Measurements from ENCODE around the gene SYT4. TPM values are rescaled to one million over a fixed set of nuclear protein-coding genes. Genes with fewer than 3 reads are reported as not detected.

SYT4 gene
- total RNA-seq, 3 donors from 2014 or later (not counting 1 experiment from before 2014, with no cell fraction given) = not detected

- peaks cover 9 to 11% of the 10 kb centered on the region in 2 donors for H3K9me3 Mint-ChIP-seq
- H3K4me3 Mint-ChIP-seq = no peak overlapping the region
- no peak overlapping the region for H3K27ac Mint-ChIP-seq
- intact Hi-C loops (cut with micrococcal nuclease) = no loop called here
- ATAC-seq (no peak), DNase-seq (no peak)
- H3K27me3 ChIP-seq (ENCODE audit: control insufficient read depth, insufficient read depth, low read length) = no peaks in the 10 kb centered on the region
- H3K27ac ChIP-seq (ENCODE audit: low read length) = no peak overlapping the region
- no peaks in the 10 kb centered on the region for H3K36me3 ChIP-seq (ENCODE audit: control insufficient read depth, insufficient read depth, low read length)
- H3K4me1 ChIP-seq (ENCODE audit: control insufficient read depth, insufficient read depth, low read length) = no peaks in the 10 kb centered on the region
- no peak overlapping the region for H3K4me3 ChIP-seq (ENCODE audit: low read length)
- no peaks in the 10 kb centered on the region for H3K4me1 Mint-ChIP-seq
- no peaks in the 10 kb centered on the region for H3K27me3 Mint-ChIP-seq (ENCODE audit: low read depth in 2 of 2)
- H3K36me3 Mint-ChIP-seq = no peaks in the 10 kb centered on the region
- no peak for TF ChIP-seq CTCF (IDR thresholded peaks at IDR 0.05)
- H3K9me3 ChIP-seq (ENCODE audit: control insufficient read depth, insufficient read depth, low read length) = no peaks in the 10 kb centered on the region
- 60% methylated on average over 2 of the region's 2 CpGs for WGBS (ENCODE audit: insufficient coverage)
Measured at GRCh38 chr18:43236921-43237320, 40.4 kb downstream of the SYT4 start.

GRCh38 chr18:43234889-43235288 is 42.4 kb downstream of the SYT4 start:
- Histone ChIP-seq H3K4me1 (ENCODE audit: control insufficient read depth, insufficient read depth, low read length) (no peaks in the 10 kb centered on the region), H3K9me3 (ENCODE audit: control insufficient read depth, insufficient read depth, low read length) (no peaks in the 10 kb centered on the region), H3K27ac (ENCODE audit: low read length) (no peak overlapping the region), H3K27me3 (ENCODE audit: control insufficient read depth, insufficient read depth, low read length) (no peaks in the 10 kb centered on the region), H3K4me3 (ENCODE audit: low read length) (no peak overlapping the region), H3K36me3 (ENCODE audit: control insufficient read depth, insufficient read depth, low read length) (no peaks in the 10 kb centered on the region)
- ATAC-seq (no peak), DNase-seq (no peak)
- no peak overlapping the region for H3K27ac Mint-ChIP-seq
- H3K36me3 Mint-ChIP-seq = no peaks in the 10 kb centered on the region
- no peak overlapping the region for H3K4me3 Mint-ChIP-seq
- H3K4me1 Mint-ChIP-seq = no peaks in the 10 kb centered on the region
- intact Hi-C loops (cut with micrococcal nuclease) = no loop called here
- H3K9me3 Mint-ChIP-seq = peaks cover 9% of the 10 kb centered on the region in 2 donors
- no peak for TF ChIP-seq CTCF (IDR thresholded peaks at IDR 0.05)
- no peaks in the 10 kb centered on the region for H3K27me3 Mint-ChIP-seq (ENCODE audit: low read depth in 2 of 2)
- 93% methylated on average over 1 of the region's 2 CpGs for WGBS (ENCODE audit: insufficient coverage)

GRCh38 chr18:43222501-43222900 is 54.8 kb downstream of the SYT4 start:
- Mint-ChIP-seq H3K4me1 (no peaks in the 10 kb centered on the region), H3K27ac (no peak overlapping the region), H3K4me3 (no peak overlapping the region), H3K9me3 (peaks cover 2 to 5% of the 10 kb centered on the region in 2 donors), H3K27me3 (ENCODE audit: low read depth in 2 of 2) (no peaks in the 10 kb centered on the region), H3K36me3 (no peaks in the 10 kb centered on the region)
- ATAC-seq = no peak
- Histone ChIP-seq H3K27ac (ENCODE audit: low read length) (no peak overlapping the region), H3K4me3 (ENCODE audit: low read length) (no peak overlapping the region), H3K9me3 (ENCODE audit: control insufficient read depth, insufficient read depth, low read length) (peaks cover 3% of the 10 kb centered on the region), H3K4me1 (ENCODE audit: control insufficient read depth, insufficient read depth, low read length) (no peaks in the 10 kb centered on the region), H3K36me3 (ENCODE audit: control insufficient read depth, insufficient read depth, low read length) (no peaks in the 10 kb centered on the region), H3K27me3 (ENCODE audit: control insufficient read depth, insufficient read depth, low read length) (no peaks in the 10 kb centered on the region)
- DNase-seq = no peak
- no peak for TF ChIP-seq CTCF (IDR thresholded peaks at IDR 0.05)
- WGBS (ENCODE audit: insufficient coverage) = 84% methylated on average over 2 of the region's 2 CpGs
- intact Hi-C loops (cut with micrococcal nuclease) = no loop called here

GRCh38 chr18:43220691-43221090 is 56.6 kb downstream of the SYT4 start:
- intact Hi-C loops (cut with micrococcal nuclease) = no loop called here
- Histone ChIP-seq H3K27ac (ENCODE audit: low read length) (no peak overlapping the region), H3K4me1 (ENCODE audit: control insufficient read depth, insufficient read depth, low read length) (no peaks in the 10 kb centered on the region), H3K27me3 (ENCODE audit: control insufficient read depth, insufficient read depth, low read length) (no peaks in the 10 kb centered on the region), H3K9me3 (ENCODE audit: control insufficient read depth, insufficient read depth, low read length) (peaks cover 3% of the 10 kb centered on the region), H3K36me3 (ENCODE audit: control insufficient read depth, insufficient read depth, low read length) (no peaks in the 10 kb centered on the region), H3K4me3 (ENCODE audit: low read length) (no peak overlapping the region)
- TF ChIP-seq CTCF (IDR thresholded peaks at IDR 0.05) = no peak
- ATAC-seq (no peak), DNase-seq (no peak)
- Mint-ChIP-seq H3K4me1 (no peaks in the 10 kb centered on the region), H3K9me3 (peaks cover 5 to 6% of the 10 kb centered on the region in 2 donors), H3K4me3 (no peak overlapping the region), H3K36me3 (no peaks in the 10 kb centered on the region), H3K27ac (no peak overlapping the region), H3K27me3 (ENCODE audit: low read depth in 2 of 2) (no peaks in the 10 kb centered on the region)
